Limb (tissue), 2 donors: ENCODE data around the gene BAX.
A peak's percentile ranks its signal among the peaks of the same experiment; 100 is the strongest.

Experiments
- DNase-seq, 2 donors: peaks; one replicate each; pipeline ENCODE4 v3.0.0-alpha.2; 2016; ENCODE audit errors: extremely low spot score in 2 of 2

BAX gene

DNA sequence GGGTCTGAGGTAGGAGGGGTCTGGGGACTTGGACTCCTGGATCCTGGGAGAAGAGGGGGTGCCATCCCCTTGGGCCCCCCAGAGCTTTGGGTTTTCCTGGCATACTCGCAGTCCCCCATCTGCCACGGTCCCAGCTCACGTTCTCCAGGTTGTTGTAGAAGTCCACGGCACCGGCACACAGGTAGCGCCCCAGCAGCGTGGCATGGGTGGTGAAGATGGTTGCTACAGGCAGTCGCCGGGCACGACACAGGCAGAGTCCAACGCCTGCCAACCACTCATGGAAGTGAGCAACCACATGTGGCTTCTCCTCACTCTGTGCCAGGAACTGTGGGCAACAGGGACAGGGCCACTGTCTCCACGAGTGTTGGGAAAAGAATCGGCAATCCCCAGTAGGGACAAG lies 31.0 kb downstream of the BAX start:
- DNase-seq, result no peak

DNA sequence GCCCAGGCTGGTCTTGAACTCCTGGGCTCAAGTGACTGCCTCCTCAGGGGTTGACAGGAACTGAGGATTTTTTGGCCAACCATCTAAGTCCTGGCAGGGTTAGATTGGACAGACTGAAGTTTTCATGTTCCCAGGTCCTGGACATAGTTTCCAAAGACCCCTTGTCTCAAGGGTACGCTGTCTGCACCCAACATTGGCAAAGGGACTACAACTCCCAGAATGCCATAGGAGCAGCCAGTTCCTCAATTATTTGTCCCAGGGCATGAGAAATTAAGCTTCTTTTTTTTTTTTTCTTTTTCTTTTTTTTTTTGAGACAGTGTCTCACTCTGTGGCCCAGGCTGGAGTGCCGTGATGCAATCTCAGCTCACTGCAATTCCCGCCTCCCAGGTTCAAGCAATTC lies 31.5 kb downstream of the BAX start:
- DNase-seq, result no peak

GRCh38 chr19:48987323-48987722 lies 32.6 kb downstream of the BAX start:
- no peak for DNase-seq

DNA sequence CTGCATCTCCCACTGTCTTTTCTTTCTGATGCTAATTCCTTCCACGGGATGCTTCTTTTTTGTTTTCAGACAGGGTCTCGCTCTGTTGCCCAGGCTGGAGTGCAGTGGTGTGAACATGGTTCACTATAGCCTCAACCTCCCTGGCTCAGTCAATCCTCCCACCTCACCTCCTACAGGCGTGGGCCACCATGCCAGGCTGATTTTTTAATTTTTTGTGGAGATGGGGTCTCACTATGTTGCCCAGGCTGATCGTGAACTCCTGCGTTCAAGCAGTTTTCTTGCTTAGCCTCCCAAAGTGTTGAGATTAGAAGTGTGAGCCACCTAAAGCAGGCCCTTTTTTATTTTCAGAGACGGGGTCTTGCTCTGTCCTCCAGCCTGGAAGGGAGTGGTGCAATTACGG lies 33.6 kb downstream of the BAX start:
- DNase-seq, result no peak

DNA sequence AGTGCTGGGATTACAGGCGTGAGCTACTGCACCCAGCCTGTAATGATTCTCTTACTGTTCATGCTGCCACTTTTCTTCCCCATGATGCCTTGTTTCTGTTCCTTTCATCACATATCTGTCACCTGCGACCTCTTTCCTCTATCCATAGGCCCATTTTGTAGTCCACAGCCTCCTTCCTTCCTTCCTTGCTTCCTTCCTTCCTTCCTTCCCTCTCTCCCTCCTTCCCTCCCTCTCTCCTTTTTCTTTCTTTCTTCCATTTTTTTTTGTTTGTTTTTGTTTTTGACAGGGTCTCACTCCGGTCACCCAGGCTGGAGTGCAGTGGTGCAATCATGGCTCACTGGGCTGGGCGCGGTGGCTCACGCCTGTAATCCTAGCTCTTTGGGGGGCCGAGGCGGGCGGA lies 34.2 kb downstream of the BAX start:
- no peak for DNase-seq

GRCh38 chr19:48989701-48990291 lies 35.1 kb downstream of the BAX start:
- DNase-seq, result no peak

GRCh38 chr19:48990400-48990799 lies 35.7 kb downstream of the BAX start:
- DNase-seq, result no peak

DNA sequence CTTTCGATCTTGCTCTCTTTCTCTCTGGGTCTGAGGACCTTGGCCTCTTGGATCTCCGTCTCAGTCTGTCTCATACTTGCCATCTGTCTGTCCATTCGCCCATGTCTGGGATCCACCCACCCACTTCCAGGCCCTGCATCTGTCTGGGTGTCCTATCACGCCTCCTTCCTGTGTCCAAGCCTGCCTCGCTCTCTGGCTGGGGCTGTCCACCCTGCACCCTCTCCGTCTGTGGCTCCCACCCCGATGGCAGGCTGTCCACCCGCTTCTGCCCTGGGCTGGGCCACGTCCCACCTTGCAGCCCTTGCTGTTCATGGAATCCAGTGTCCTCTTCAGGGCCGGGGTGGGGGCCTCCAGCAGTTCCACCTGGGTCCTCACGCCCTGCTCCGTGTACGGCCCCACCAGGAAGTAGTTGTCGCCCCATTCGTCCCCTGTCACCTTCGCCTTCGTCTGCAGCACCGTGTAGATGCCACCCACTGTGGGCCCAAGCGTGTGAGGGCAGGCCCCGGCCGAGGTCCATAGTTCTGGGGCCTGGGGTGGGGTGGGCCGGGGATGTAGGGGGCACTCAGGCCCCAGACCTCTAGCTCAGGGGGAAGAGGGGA lies 36.4 kb downstream of the BAX start:
- DNase-seq, result no peak

- peak; percentile 39 to 59 for DNase-seq
Observed at GRCh38 chr19:48991873-48992580, 37.4 kb downstream of the BAX start.

GRCh38 chr19:48992581-48993174 lies 38.0 kb downstream of the BAX start:
- no peak for DNase-seq

DNA sequence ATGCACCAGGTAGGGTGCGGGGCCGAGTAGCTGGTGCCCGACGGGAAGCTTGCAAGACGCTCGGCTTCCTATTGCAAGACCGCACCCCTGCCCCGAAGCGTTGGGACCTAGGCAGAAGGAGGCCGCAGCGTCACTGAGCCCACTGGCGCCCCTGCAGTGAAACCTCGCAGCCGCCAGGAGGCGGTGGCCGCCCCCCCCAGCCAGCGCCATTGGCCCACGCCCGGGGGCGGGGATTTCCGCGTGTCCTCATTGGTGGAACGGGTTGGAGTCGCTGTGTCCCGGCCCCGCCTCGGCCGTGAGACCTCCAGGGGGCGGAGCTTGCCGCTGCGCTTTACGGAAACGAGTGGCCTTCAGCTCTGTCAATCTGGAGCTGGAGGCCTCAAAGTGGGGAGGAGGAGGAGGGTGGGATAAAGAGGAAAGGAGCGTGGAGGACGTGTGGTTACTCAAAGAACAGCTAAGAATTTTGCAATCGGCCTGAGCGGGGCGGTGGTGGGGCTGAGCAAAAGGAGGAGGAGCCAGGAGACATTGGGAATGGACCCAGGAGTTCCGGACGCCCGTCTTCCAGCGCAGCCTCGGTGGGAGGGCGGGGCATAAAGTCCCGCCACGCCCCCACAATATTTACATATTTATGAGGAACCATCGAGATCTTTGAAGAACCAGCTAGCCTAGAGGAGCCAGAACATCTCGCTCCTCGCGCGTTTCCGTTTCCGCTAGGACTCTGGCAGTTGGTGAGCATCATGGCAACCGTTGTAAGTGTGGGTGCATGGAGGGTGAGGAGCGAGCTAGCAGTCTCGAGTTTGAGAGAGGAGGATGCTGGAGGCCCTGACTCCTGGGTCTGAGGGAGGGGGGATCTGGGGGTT lies 38.7 kb downstream of the BAX start, which contains the start of the genes GYS1 and RUVBL2:
GYS1 (minus strand) TSS at position 135 of the 860 bp plus-strand sequence. CDS start 197 bp downstream, outside the sequence.
RUVBL2 (plus strand) TSS at position 713 of the 860 bp plus-strand sequence; CDS start at position 738, 25 bp downstream.
- DNase-seq, result peak; percentile 99 to 100

GRCh38 chr19:48994035-48994386 lies 39.3 kb downstream of the BAX start:
- no peak for DNase-seq

- no peak for DNase-seq
Observed at GRCh38 chr19:48997972-48998371, 43.3 kb downstream of the BAX start.

DNA sequence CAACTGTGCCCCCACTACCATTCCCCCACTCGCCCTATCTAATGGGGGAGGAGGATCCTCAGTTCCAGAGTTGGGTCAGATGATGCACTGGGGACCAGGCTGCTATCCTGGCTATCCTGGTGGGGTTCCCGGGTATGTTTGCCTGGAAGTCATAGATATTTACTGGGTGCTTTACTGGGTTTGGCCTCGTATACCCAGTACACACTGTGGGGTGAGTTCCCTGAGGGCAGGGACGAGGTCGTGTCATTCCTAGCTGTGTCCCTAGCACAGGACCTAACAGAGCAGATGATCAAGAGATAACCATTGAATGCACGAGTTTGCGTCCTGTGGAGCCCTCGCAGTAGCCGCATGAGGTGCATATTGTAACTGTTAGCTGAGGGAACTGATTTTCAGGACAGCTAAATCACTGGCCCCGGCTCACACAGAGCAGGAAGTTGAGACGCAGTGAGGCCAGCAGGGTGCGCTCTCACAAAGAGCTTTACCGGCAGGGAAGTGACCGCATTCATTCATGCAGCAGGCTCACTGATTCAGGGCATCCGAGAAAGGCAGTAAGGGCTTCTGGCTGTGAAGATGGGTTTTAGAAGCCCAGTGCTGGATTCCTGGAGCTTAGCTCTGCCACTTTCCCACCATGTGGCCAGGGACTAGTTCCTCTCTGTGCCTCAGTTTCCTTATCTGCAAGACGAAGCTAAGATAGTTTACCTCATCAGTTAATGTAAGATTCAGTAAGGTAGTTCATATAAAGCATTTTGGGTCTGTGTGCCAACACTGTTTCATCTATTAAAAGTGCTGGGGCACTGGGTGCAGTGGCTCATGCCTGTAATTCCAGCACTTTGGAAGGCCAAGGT lies 45.0 kb downstream of the BAX start:
- peak; percentile 18 to 60 for DNase-seq

- no peak for DNase-seq
Observed at GRCh38 chr19:49004133-49004532, 49.5 kb downstream of the BAX start.

DNA sequence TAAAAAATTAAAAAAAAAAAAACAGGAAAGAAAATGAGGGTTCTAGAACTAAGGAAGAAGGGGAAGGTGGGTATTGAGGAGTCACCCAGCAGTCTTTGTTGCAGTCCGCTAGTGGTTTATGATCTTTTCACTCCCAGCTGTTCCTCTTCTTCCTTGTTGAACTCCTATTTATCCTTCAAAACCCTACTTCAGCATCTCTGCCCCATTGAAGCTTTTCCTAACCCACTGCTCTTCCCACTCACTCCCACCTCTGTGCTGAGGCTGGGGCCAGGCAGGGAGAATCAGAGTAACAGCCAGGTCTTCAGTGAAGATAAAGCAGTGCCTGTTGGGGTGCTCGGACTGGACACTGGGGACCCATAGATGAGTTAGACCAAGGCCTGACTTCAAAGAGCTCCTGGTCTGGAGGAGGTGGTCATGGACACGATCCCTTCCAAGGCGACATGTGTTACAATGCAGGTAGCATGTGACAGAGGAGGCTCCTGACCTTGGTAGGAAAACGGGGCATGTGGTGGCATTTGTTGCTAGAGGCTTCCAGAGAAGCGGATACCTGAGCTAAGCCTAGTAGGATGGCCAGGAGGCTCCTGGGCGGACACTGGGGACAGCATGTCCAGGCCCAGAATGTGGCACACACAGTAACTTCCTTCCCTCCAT lies 50.4 kb downstream of the BAX start:
- no peak for DNase-seq

DNA sequence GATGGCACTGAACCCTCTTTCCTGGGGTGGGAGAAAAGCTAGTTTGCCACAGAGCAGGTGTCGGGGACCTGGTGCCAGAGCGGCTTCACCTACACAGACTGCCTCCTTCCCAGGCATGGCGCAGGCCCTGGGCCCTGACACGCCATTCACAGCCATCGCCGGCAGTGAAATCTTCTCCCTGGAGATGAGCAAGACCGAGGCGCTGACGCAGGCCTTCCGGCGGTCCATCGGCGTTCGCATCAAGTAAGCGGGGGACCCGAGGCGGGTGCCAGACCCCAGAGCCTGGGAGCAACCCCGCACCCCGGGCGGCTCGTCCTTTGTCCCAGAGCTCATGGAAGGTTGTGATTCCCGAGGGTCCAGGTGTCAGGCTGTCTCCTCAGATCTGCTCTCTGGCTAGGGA lies 52.2 kb downstream of the BAX start:
- DNase-seq, result no peak

DNA sequence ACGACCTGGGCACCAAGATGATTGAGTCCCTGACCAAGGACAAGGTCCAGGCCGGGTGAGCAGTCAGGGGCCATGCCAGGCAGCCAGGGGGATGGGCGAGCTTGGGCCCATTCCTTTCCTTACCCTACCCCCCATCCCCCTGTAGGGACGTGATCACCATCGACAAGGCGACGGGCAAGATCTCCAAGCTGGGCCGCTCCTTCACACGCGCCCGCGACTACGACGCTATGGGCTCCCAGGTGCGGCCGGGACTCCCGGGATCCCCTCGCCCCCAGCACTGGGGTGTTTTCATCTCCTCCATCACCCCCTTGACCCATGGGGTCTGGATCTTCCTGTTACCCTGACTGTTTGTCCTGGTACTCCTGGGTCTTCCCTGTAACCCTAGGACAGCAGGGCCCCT lies 55.2 kb downstream of the BAX start:
- DNase-seq, result no peak

DNA sequence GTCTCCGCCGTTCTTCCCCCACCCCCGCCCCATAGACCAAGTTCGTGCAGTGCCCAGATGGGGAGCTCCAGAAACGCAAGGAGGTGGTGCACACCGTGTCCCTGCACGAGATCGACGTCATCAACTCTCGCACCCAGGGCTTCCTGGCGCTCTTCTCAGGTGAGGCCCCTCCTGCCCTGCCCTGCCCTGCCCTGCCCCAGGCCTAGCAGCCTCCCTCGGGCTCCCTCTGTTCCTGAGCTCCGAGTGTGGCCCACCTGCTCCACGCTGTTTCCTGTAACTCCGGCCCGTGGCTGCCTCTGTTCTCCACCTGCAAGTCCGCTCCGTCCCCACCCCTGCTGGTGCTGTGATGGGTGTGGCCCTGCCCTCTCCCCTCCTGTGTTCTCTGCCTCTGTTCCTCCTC lies 55.8 kb downstream of the BAX start:
- no peak for DNase-seq

GRCh38 chr19:49011194-49011593 lies 56.5 kb downstream of the BAX start:
- no peak for DNase-seq
